Measurements from ENCODE around the gene B3GAT1.
"Not testable (repeated sequence)": the region's sequence is repeated elsewhere in the genome, so short reads cannot be mapped to it uniquely, and the experiment has no call there.

The B3GAT1 gene

GRCh38 chr11:134355136-134355535 lies 56.9 kb downstream of the B3GAT1 start:
- no peak for DNase-seq (ENCODE audit: low read depth in 2 of 2)

GRCh38 chr11:134352111-134352510 lies 59.9 kb downstream of the B3GAT1 start:
- DNase-seq (ENCODE audit: low read depth in 2 of 2), result no peak

- DNase-seq (ENCODE audit: low read depth in 2 of 2), result no peak
These were observed 61.7 kb downstream of the B3GAT1 start for GRCh38 chr11:134350381-134350780.

GRCh38 chr11:134349802-134350355 lies 62.2 kb downstream of the B3GAT1 start:
- DNase-seq (ENCODE audit: low read depth in 2 of 2), result no peak

GRCh38 chr11:134349109-134349801 lies 62.8 kb downstream of the B3GAT1 start:
- DNase-seq (ENCODE audit: low read depth in 2 of 2), result no peak

- DNase-seq (ENCODE audit: low read depth in 2 of 2), result no peak
These were observed 64.6 kb downstream of the B3GAT1 start for GRCh38 chr11:134347441-134347840.

GRCh38 chr11:134346976-134347350 lies 65.1 kb downstream of the B3GAT1 start:
- DNase-seq (ENCODE audit: low read depth in 2 of 2), result no peak

- no peak for DNase-seq (ENCODE audit: low read depth in 2 of 2)
These were observed 65.7 kb downstream of the B3GAT1 start for GRCh38 chr11:134346101-134346975.

- no peak for DNase-seq (ENCODE audit: low read depth in 2 of 2)
These were observed 66.8 kb downstream of the B3GAT1 start for GRCh38 chr11:134345237-134345550.

- DNase-seq (ENCODE audit: low read depth in 2 of 2), result not testable (repeated sequence)
These were observed 67.4 kb downstream of the B3GAT1 start for GRCh38 chr11:134344497-134345236.

- no peak for DNase-seq (ENCODE audit: low read depth in 2 of 2)
These were observed 68.4 kb downstream of the B3GAT1 start for GRCh38 chr11:134343646-134344045.

- no peak for DNase-seq (ENCODE audit: low read depth in 2 of 2)
These were observed 69.3 kb downstream of the B3GAT1 start for GRCh38 chr11:134342572-134343340.

- no peak for DNase-seq (ENCODE audit: low read depth in 2 of 2)
These were observed 70.1 kb downstream of the B3GAT1 start for GRCh38 chr11:134341805-134342571.

GRCh38 chr11:134340354-134340964 lies 71.6 kb downstream of the B3GAT1 start:
- no peak for DNase-seq (ENCODE audit: low read depth in 2 of 2)

GRCh38 chr11:134339756-134340155 lies 72.3 kb downstream of the B3GAT1 start:
- no peak for DNase-seq (ENCODE audit: low read depth in 2 of 2)

- no peak for DNase-seq (ENCODE audit: low read depth in 2 of 2)
These were observed 73.4 kb downstream of the B3GAT1 start for GRCh38 chr11:134338654-134339053.

- DNase-seq (ENCODE audit: low read depth in 2 of 2), result no peak
These were observed 74.0 kb downstream of the B3GAT1 start for GRCh38 chr11:134338068-134338467.

- DNase-seq (ENCODE audit: low read depth in 2 of 2), result no peak
These were observed 75.0 kb downstream of the B3GAT1 start for GRCh38 chr11:134337051-134337450.

- no peak for DNase-seq (ENCODE audit: low read depth in 2 of 2)
These were observed 77.1 kb downstream of the B3GAT1 start for GRCh38 chr11:134334796-134335571.

All from stimulated activated CD8-positive, alpha-beta memory T cell treated with anti-CD3 and anti-CD28 coated beads, Interleukin-2, amount 100 ng/mL, for 1 hour (primary cell).